Measurements from ENCODE around the gene MAP1LC3B.

- no peak for TF ChIP-seq CTCF (IDR thresholded peaks at IDR 0.05; ENCODE audit: low read depth, low read length, poor library complexity, severe bottlenecking)
- no peak for TF ChIP-seq EZH2phosphoT487 (IDR thresholded peaks at IDR 0.05; ENCODE audit: borderline replicate concordance, low read length)
Observed at GRCh38 chr16:87431926-87432325, 39.8 kb downstream of the MAP1LC3B start.

Data from DOHH2 (cell line).